ENCODE results near the gene AP3D1. TPM values are rescaled to one million over a fixed set of nuclear protein-coding genes. Genes with fewer than 3 reads are reported as not detected.

The AP3D1 gene
- total and polyA plus RNA-seq, 9 of the 15 experiments (the other 6 are each of a cell fraction or from before 2014, with no cell fraction given): 1.2 to 86.1 (median 35.9) TPM

GRCh38 chr19:2050991-2051772, 100.2 kb downstream of the AP3D1 start, which contains the start of gene MKNK2 (continued):
- no peak for TF ChIP-seq ZNF318 (IDR thresholded peaks at IDR 0.05; ENCODE audit: borderline replicate concordance in 1 of 2, low read depth in 1 of 2)
- no peak for TF ChIP-seq ZNF124 (CRISPR knock-in tag; IDR thresholded peaks at IDR 0.05)
- TF ChIP-seq NUFIP1 (IDR thresholded peaks at IDR 0.05; ENCODE audit: partially characterized antibody): no peak
- no peak for TF ChIP-seq ZNF561 (CRISPR knock-in tag; conservative IDR thresholded peaks at IDR 0.05)
- no peak for TF ChIP-seq GATA2 (CRISPR knock-in tag; IDR thresholded peaks at IDR 0.05)
- peak; percentile 49; the same call in 1 of the 2 replicates for TF ChIP-seq FOXP4 (CRISPR knock-in tag; IDR thresholded peaks at IDR 0.05; ENCODE audit: borderline replicate concordance)
- TF ChIP-seq TCF3 (CRISPR knock-in tag; IDR thresholded peaks at IDR 0.05): no peak
- no peak for TF ChIP-seq CCAR2 (IDR thresholded peaks at IDR 0.05; ENCODE audit: low read depth, low read length)
- TF ChIP-seq ZNF76 (CRISPR knock-in tag; IDR thresholded peaks at IDR 0.05; ENCODE audit: borderline replicate concordance): no peak
- TF ChIP-seq HSF4 (CRISPR knock-in tag; IDR thresholded peaks at IDR 0.05; ENCODE audit: borderline replicate concordance): no peak
- TF ChIP-seq PREB (CRISPR knock-in tag; IDR thresholded peaks at IDR 0.05): no peak
- TF ChIP-seq CGGBP1 (CRISPR knock-in tag; IDR thresholded peaks at IDR 0.05): 0 out of 2 replicates have a peak, but pooled peaks have one; percentile 4
- TF ChIP-seq RUNX1 (IDR thresholded peaks at IDR 0.05; ENCODE audit: low read depth): no peak
- no peak for TF ChIP-seq NFYB (IDR thresholded peaks at IDR 0.05; ENCODE audit: extremely low read depth, insufficient read length)
- no peak for TF ChIP-seq HMG20B (CRISPR knock-in tag; IDR thresholded peaks at IDR 0.05)
- TF ChIP-seq TFAM (CRISPR knock-in tag; conservative IDR thresholded peaks at IDR 0.05): no peak
